Urothelium cell line (cell line): ENCODE results near the gene PI4K2B.
"Not testable (repeated sequence)": the region's sequence is repeated elsewhere in the genome, so short reads cannot be mapped to it uniquely, and the experiment has no call there.

ENCODE experiments used
- DNase-seq: peaks from one replicate; pipeline ENCODE4 v3.0.0; 2011; ENCODE audit warnings: low spot score, mixed read lengths
- FAIRE-seq: peaks from 2 replicates; lab custom pipeline; 2011; peaks lifted over from hg19 to GRCh38; lab: Jason Lieb, UNC

Gene PI4K2B

DNA sequence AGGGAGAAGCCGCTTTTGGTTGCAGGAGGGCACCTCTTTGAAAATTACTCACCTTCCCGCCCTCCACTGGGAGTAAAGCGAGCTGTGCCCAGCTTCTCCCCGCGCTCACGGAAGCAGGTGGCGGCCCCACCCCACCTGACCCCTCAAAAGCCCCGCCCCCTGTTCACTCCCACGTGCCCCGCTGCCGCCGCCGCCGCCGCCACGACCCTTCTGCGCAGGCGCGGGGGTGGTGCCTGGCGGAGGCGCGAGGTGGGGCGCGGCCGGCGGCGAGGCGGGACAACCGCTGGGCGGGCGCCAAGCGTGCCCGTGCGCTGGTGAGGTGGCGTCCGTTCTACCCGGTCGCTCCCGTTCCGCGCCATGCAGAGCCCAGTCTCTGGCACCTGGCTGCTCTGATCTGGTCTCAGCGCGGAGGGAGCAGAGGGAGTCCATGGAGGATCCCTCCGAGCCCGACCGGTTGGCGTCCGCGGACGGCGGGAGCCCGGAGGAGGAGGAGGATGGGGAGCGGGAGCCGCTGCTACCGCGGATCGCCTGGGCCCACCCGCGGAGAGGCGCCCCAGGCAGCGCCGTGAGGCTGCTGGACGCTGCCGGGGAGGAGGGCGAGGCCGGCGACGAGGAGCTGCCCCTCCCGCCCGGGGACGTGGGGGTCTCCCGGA, at the start of gene PI4K2B:
Gene PI4K2B, plus strand, starts transcription at position 297 of the 653 bp plus-strand sequence. Its CDS starts 131 bp downstream, at position 428.
- FAIRE-seq (no peak), DNase-seq (peak; percentile 87)

DNA sequence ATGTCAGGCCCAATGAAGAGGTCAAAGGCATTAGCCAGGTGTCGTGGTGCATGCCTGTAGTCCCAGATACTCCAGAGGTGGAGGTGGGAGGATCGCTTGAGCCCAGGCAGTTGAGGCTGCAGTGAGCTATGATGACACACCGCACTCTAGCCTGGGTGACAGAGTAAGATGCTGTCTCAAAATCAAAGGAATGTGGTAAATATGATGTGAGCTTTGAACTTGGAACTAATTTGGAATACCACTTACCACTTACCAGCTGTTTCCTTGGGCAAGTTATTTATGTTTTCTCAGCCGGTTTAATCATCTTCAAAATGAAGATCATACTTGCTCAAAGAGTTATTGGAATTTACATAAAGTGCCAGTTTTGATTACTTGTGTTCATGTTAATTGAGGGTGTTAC, 49.8 kb upstream of the PI4K2B start:
- no peak for DNase-seq
- FAIRE-seq = peak; percentile 37

DNA sequence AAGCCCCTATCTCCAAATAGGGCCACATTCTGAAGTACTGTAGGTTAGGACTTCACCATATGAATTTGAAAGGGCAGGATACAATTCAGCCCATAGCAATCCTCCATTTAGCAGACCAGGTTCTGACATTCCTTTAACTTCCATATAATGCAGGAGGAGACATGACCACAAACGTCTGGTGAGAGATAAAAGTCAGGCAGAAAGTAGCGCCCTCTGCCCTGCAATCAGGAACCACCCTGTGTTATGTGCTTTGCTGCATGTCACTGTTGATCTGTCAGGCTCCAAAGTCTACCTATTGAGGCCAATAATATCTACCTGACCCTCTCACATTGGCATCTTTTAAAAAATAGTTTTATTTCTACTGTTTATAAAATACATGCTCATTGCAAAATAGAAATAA, 43.4 kb upstream of the PI4K2B start:
- DNase-seq (no peak), FAIRE-seq (no peak)

DNA sequence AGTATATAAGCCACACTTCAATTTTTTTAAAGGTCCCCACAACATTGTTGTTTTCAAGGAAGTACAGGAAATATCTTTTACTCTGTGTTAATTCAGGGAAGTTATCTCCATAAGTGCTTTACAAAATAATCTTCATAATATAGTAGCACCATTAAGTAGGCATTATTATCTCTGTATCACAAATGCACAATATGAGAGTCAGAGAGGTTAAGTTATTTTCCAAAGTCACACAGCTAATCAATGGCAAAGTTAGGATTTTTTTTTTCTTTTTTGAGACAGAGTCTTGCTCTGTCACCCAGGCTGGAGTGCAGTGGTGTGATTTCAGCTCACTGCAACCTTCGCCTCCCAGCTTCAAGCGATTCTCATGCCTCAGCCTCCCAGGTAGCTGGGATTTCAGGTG, 35.1 kb upstream of the PI4K2B start:
- FAIRE-seq (no peak), DNase-seq (no peak)

DNA sequence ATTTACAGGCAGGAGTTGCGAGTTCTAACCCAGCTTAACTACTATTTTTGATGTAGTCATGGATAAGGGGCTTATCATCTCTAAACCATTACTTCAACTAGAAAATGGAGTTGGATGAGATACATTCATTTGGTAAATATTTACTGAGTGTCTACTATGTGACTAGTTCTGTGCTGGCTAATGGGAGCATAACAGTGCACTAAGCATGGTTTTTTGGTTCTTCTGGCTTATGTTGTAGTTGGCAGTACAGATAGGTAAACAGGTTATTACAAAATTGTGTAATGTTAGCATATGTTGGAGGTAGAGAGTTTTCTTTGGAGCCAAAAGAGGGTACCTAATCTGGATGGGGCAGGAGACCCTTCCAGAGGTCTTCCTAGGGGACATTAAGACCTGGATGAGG, 25.8 kb upstream of the PI4K2B start:
- no peak for FAIRE-seq
- no peak for DNase-seq

DNA sequence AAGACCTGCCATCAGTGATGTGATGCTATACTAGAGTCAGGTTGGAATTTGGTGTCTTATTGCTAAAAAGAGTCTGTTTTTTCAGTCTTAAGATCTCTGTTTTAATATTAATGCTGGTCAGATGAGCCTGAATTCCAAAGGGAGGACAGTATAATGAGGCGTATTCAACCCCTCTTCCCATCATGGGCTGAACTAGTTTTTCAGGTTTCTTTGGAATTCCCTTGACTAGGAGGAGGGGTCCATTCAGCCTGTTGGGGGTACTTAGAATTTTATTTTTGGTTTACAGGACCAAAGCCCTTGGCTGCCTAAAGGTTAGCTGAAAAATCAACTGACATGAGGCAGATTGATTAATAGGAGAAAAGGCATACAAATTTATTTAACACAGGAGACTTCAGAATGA, 24.1 kb upstream of the PI4K2B start:
- no peak for DNase-seq
- no peak for FAIRE-seq

DNA sequence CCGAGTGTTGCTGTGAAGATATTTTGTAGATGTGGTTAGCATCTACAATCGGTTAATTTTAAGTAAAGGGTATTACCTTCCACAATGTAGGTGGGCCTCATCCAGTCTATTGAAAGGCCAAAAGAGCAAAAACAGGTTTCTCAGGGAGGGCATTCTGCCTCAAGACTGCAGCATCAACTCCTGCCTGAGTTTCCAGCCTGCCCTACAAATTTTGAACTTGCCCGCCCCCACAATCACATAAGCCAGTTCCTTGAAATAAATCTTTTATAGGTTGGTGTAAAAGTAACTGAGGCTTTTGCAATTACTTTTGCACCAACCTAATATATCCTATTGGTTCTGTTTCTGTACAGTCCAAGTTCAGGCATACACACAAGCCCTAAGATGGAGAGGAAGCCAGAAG, 22.1 kb upstream of the PI4K2B start:
- DNase-seq = no peak
- FAIRE-seq = no peak

DNA sequence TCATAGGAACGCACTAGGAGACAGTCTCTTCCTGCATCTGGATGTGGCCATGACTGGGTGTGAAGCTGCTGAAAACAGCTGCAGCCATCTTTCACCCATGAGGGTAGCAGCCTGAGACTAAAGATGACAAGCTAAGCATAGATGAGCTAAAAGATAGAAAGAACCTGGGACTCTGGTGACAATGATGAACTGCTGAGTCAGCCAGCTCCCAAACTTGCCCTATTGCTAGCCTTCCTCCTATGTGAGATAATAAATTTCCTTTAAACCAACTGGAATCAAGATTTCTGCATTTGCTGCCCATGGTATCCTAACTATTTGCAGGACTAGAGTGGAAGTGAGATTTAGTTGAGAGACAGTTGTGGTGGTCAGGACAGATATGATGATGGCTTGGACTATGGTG, 21.0 kb upstream of the PI4K2B start:
- FAIRE-seq (no peak), DNase-seq (no peak)

DNA sequence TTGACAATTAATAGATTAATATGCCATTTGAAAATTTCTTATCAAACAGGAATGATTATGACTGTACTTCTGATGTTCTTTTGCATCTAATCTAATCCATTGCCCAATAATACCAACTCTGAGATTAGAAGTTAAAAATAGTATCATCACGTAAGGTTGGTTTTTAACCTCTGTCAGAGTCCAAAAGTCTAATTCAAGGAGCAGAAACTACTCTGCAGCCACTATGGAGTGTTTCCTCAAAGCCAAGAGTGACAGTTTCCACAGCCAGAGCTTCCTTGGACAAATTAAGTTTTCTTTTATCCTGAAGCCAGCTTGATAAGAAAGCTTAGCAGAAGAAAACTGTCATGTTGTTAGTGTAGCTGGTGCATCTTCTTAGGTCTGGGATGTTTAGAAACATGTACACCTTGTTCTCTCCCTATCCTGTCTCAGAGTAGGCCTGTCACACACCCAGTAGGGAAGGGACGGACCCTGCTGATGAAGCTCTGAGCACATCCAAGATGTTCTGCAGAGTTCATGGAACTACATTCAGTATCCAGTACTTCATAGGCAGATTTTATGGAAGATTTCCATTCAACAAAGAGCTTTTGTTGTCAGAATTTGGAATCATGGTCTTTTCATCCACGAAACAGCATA, 20.4 kb upstream of the PI4K2B start:
- DNase-seq = no peak
- FAIRE-seq = no peak

DNA sequence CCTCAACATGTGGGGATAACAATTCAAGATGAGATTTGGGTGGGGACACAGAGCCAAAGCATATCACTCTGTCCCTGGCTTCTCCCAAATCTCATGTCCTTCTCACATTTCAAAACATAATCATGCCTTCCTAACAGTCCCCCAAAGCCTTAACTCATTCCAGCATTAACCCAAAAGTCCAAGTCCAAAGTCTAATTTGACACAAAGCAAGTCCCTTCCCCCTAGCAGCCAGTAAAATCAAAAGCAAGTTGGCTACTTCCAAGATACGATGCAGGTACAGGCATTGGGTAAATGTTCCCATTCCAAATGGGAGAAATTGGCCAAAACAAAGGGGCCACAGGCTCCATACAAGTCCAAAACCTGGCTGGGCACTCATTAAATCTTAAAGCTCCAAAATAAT, 19.1 kb upstream of the PI4K2B start:
- not testable (repeated sequence) for FAIRE-seq, DNase-seq

DNA sequence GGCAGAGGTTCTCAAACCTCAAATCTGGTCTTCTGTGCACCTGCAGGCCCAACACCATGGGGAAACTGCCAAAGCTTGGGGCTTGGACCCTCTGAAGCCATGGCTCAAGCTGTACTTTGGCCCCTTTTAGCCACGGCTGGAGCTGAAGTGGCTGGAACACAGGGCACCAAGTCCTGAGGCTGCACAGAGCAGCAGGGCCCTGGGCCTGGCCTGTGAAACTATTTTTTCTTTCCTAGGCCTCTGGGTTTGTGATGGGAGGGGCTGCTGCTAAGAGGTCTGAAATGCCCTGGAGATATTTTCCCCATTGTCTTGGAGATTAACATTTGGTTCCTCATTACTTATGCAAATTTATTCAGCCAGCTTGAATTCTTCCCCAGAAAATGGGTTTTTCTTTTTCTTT, 18.3 kb upstream of the PI4K2B start:
- FAIRE-seq (no peak), DNase-seq (no peak)

DNA sequence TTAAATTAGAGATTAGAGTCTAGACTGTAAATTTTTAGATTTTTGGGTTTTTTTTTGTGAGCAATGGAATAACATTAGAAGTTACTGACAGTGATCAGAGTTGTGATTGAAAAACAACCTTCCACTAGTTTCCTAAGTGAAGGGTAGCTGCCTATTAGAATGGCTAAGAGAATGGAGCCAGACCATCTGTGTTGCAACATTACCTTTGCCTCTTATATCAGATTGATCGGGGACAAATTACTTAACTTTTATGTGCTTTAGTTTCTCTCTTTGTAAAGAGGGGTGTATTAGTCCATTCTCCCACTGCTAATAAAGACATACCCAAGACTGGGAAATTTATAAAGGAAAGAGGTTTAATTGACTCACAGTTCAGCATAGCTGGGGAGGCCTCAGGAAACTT, 12.5 kb upstream of the PI4K2B start:
- FAIRE-seq (no peak), DNase-seq (no peak)

DNA sequence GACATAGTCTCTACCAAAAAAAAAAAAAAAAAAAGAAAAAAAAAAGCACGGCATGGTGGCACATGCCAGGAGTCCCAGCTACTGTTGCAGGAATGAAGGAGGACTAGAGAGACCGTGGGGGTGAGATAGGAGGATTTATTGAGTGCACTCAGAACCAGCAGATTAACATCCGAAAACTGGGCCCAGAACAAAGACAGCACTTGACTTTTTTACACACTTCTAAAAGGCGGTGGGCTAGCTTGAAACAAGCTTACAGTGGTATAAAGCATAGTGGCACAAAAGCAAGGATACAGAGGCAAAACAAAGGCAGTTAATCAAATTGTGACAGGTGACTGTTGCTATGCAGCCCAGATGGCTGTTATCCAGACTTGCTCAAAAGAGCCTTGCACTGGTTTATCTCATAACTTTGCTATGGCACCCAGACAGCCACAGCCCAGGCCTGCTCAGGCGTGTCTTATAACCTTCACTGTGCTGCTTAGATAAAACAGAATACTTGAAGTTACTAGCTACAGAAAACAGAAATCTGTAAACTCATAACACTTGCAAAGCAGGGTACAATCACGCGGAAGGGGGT, 9.9 kb upstream of the PI4K2B start:
- DNase-seq = no peak
- no peak for FAIRE-seq

DNA sequence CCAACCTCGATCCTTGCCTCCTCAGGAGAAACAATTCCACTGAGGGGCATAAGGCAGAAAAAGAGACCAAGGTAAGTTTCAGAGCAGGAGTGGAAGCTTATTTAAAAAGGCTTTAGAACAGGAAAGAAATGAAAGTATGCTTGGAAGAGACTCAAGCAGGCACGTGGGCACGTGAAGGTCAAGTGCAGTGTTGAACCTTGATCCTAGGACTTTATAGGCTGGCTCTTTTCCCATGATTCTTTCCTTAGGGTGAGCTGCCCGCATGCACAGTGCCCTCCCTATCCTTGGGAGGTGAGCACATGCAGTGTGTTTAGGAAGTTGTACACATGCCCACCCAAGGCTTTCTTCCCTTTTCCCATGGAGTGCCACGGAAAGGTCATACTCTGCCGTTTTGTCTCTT, 4.0 kb upstream of the PI4K2B start:
- no peak for FAIRE-seq
- DNase-seq = no peak

DNA sequence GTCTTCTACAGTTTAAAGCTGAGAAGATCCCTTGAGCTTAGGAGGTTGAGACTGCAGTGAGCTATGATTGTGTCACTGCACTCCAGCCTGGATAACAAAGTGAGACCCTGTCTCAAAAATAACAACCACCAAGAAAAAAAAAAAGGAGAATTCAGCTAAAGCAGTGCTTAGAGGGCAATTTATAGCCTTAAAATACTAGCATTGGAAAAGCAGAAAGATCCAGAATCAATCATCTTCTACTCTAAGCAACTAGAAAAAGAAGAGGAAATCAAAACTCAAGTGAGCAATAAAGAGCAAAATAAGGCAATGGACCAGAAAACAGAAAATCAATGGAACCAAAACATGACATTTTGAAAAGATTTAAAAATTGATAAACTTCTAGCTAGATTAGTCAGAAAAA, 639 bp upstream of the PI4K2B start:
- no peak for DNase-seq
- FAIRE-seq = no peak

DNA sequence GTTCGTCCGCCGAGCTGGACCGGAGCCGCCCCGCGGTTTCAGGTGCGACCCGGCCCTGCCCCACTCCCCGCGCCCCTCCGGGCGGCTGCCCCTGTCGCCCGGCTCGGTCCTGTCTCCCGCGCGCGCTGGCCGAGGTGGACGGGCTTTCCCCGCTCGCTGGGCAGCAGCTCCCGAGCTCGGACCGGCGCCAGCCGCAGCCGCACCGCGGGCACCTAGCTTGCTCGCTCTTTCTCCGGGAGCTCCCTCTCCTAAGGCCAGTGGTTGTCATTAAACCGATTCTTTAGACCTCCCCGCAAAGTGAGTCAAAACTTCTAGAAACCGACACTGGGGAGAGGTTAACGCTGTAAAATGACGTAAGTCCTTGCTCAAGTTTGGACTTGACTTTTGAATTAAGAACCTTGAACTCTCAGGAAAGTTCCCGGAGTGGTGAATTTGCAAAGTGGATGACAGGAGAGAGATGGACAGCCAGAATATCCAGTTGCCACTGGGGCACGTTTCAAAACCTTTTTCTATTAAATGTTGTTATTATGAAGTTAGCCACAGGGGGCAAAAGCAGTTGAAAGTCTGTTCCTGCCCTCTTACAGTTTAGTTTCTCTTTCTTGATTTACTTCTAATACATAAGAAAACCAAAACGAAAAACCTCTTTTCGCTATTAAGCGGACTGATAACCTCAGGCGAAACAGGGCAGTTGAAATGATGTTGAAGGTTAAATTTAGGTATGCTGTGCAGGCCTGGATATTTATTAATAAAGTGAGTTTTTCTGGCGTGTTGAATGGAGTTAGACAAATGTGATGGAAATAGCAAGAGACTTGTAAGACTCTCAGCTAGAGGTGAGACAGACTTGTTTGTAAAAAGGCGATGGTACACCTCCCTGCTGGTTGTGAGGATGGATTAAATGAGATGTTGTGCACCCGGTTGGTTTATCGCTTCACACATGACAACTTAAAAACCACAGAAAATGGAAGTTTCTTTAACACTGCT, 847 bp downstream of the PI4K2B start:
- DNase-seq (peak; percentile 48), FAIRE-seq (no peak)

DNA sequence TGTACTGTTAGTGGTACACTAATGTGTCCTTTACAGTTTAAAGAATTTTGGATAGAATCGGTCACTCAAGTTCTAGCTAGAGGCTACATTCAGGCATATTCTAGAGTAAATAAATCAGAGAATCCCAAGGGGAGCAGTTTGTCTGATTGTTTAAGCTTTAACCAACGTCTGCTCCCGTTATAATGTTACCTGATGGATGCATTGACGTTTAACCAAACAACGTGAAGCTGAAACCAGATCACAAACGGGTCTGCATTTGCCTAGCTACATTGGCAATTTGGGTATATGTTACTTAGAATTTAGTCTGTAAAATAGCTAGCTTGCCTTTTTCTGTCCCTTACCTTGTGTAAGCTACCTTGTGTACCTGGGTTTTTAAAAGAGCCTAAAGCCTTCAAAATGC, 1.6 kb downstream of the PI4K2B start:
- DNase-seq = no peak
- no peak for FAIRE-seq

DNA sequence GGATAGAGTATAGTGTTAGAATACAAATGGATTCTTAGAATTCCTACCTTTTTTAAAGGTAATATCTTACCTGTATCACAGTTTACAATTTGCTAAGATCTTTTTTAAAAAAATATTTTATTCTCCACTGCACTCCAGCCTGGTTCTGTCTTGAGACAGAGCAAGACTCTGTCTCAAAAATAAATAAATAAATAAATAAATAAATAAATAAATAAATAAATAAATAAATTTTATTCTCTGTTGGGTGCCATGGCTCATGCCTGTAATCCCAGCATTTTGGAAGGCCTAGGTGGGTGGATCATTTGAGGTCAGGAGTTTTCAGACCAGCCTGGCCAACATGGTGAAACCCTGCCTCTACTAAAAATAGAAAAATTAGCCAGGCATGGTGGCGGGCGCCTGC, 2.2 kb downstream of the PI4K2B start:
- DNase-seq, FAIRE-seq: not testable (repeated sequence)

DNA sequence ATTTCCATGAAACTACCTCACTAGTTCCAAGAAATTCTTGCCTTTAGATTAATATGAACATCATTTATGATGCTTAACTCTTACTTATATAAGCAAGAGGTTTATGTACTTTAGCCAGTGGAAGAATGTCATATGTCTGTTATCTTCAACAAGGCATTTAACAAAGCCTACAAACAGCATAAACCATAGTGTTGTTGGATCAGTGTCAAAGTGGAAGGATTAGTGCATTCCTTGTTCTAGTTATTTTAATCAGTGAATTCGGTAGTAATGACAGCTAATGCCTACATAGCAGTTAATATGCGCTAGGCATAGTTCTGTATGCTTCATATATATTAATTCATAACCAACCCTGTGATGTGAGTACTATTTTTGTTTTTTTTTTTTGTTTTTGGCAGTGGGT, 3.1 kb downstream of the PI4K2B start:
- FAIRE-seq (no peak), DNase-seq (no peak)

DNA sequence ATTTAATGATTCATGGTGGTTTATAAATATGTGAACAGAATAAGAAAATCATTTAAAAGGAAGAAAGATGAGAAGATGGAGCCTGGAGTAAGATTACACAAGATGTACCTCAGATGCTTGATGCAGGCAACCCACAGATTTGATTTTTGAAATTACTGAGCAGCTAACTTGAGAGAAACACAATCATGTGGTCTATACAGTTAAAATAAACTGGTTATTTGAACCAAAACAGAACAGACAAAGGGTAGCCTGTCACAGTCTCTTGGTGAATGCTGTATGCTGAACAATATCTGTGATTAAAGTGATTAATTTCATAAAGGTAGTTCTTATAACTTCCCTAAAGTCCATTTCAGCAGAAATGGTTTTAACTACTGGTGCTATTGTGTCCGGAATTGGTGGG, 4.2 kb downstream of the PI4K2B start:
- no peak for FAIRE-seq
- DNase-seq = no peak

DNA sequence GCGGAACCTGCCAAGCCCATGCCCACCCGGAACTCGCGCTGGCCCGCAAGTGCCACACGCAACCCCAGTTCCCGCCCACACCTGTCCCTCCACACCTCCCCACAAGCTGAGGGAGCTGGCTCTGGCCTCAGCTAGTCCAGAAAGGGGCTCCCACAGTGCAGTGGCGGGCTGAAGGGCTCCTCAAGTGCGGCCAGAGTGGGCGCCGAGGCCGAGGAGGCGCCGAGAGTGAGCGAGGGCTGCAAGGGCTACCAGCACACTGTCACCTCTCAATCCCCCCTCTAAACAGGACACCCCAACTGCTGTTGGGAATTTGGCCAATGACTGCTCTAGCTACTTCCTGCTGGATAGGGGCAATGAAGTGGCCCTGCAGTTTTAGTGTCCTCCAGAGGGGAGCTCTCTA, 5.7 kb downstream of the PI4K2B start:
- not testable (repeated sequence) for FAIRE-seq, DNase-seq
